Hepatocyte (in vitro differentiated cells): ENCODE measurements around the gene PRRC2A. TPM values are rescaled to one million over a fixed set of nuclear protein-coding genes. Genes with fewer than 3 reads are reported as not detected.

Source experiments
- DNase-seq: peaks from one replicate; pipeline ENCODE4 v3.0.0-alpha.2; 2016; ENCODE audit warnings: low spot score
- H2AFZ ChIP-seq: fragments of 200-600 bp; sonication (generic); 2 replicates; pipeline ENCODE4 v1.6.0; 2016; ENCODE audit warnings: antibody characterized with exemption, mild to moderate bottlenecking
- H3K27ac ChIP-seq: fragments of 200-600 bp; sonication (generic); 2 replicates; pipeline ENCODE4 v1.5.1; 2016; ENCODE audit warnings: mild to moderate bottlenecking
- H3K27me3 ChIP-seq: fragments of 200-600 bp; sonication (generic); 2 replicates; pipeline ENCODE4 v1.6.1; 2016
- H3K36me3 ChIP-seq: fragments of 200-600 bp; sonication (generic); replicated peaks from 2 replicates; pipeline ENCODE4 v1.5.1; 2016; ENCODE audit warnings: low read depth; ENCODE audit not compliant: insufficient read depth
- H3K4me1 ChIP-seq: fragments of 200-600 bp; sonication (generic); 2 replicates; pipeline ENCODE4 v1.5.1; 2016; ENCODE audit warnings: mild to moderate bottlenecking, moderate library complexity; ENCODE audit not compliant: insufficient read depth
- H3K4me2 ChIP-seq: fragments of 200-600 bp; sonication (generic); 2 replicates; pipeline ENCODE4 v1.6.0; 2016
- H3K4me3 ChIP-seq: fragments of 200-600 bp; sonication (generic); 2 replicates; pipeline ENCODE4 v1.5.1; 2016; ENCODE audit warnings: mild to moderate bottlenecking
- H3K79me2 ChIP-seq: fragments of 200-600 bp; sonication (generic); 2 replicates; pipeline ENCODE4 v1.6.0; 2017; ENCODE audit warnings: mild to moderate bottlenecking
- H3K9me2 ChIP-seq: fragments of 200-600 bp; sonication (generic); replicated peaks from 2 replicates; pipeline ENCODE4 v1.6.0; 2017; ENCODE audit warnings: mild to moderate bottlenecking; ENCODE audit not compliant: insufficient read depth
- H3K9me3 ChIP-seq: fragments of 200-600 bp; sonication (generic); 2 replicates; pipeline ENCODE4 v1.5.1; 2016; ENCODE audit warnings: low read depth, mild to moderate bottlenecking
- H4K20me1 ChIP-seq: fragments of 200-600 bp; sonication (generic); 2 replicates; pipeline ENCODE4 v1.6.0; 2016; ENCODE audit warnings: mild to moderate bottlenecking; ENCODE audit not compliant: insufficient read depth, poor library complexity, severe bottlenecking
- EZH2 ChIP-seq: fragments of 200-600 bp; sonication (generic); IDR thresholded peaks from 2 replicates; pipeline ENCODE4 v1.6.1; 2016; ENCODE audit warnings: antibody characterized with exemption, mild to moderate bottlenecking, borderline replicate concordance
- EZH2phosphoT487 ChIP-seq: fragments of 200-600 bp; sonication (generic); IDR thresholded peaks from one replicate; pipeline ENCODE4 v1.6.1; 2018; ENCODE audit warnings: antibody characterized with exemption, mild to moderate bottlenecking, low read depth, moderate library complexity; ENCODE audit not compliant: unreplicated experiment, severe bottlenecking
- WGBS: methylation state at CpG from one replicate; pipeline ENCODE4 v1.1.6; 2016; ENCODE audit warnings: low lambda C conversion rate; ENCODE audit errors: missing lambda C conversion rate; 5-methylcytosine and 5-hydroxymethylcytosine counted together
- polyA plus RNA-seq: library from polyadenylated mRNA; unstranded; fragments of >200 nt; fragmentation: Nextera tagmentation; extraction: Ambion mirVana; gene quantifications from 2 replicates; pipeline ENCODE4 v1.2.1, GENCODE V29; 2016
- total RNA-seq: library from RNA; depleted of rRNA; stranded (reverse); fragments of >200 nt; gene quantifications from 2 replicates; pipeline ENCODE4 v1.2.3, GENCODE V29; 2014
- TF ChIP-seq, protein P1 (sequence below): fragments of 200-600 bp; sonication (generic); IDR thresholded peaks from 2 replicates; pipeline ENCODE4 v1.5.1; 2016; ENCODE audit warnings: antibody characterized with exemption, mild to moderate bottlenecking; ENCODE audit not compliant: poor library complexity

The PRRC2A gene
- total and polyA plus RNA-seq, 2 experiments from 2014 or later: 47.5 to 50.2 TPM

DNA sequence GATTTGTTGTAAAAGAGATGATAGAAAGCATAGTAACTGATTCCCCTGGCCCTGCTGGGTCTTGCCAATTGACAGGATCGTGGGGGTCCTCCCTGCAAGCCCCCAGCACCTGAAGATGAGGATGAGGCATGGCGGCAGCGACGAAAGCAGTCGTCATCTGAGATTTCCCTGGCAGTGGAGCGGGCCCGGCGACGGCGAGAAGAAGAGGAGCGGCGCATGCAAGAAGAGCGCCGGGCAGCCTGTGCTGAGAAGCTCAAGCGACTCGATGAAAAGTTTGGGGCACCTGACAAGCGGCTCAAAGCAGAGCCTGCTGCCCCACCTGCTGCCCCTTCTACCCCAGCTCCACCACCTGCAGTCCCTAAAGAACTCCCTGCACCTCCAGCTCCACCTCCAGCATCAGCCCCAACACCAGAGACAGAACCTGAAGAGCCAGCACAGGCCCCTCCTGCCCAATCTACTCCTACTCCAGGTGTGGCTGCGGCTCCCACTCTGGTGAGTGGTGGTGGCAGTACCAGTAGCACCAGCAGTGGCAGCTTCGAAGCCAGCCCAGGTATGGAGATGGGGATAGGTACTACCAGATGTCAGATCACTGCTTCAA is 7.3 kb downstream of the PRRC2A start:
- peaks cover under 1% of the 10 kb centered on the region for H3K4me1 ChIP-seq
- H3K27me3 ChIP-seq: no peaks in the 10 kb centered on the region
- no peaks in the 10 kb centered on the region for H3K36me3 ChIP-seq
- H3K27ac ChIP-seq: no peak overlapping the region
- no peak overlapping the region for H2AFZ ChIP-seq
- no peak for TF ChIP-seq EZH2phosphoT487
- no peak for TF ChIP-seq EZH2
- TF ChIP-seq, protein P1, sequence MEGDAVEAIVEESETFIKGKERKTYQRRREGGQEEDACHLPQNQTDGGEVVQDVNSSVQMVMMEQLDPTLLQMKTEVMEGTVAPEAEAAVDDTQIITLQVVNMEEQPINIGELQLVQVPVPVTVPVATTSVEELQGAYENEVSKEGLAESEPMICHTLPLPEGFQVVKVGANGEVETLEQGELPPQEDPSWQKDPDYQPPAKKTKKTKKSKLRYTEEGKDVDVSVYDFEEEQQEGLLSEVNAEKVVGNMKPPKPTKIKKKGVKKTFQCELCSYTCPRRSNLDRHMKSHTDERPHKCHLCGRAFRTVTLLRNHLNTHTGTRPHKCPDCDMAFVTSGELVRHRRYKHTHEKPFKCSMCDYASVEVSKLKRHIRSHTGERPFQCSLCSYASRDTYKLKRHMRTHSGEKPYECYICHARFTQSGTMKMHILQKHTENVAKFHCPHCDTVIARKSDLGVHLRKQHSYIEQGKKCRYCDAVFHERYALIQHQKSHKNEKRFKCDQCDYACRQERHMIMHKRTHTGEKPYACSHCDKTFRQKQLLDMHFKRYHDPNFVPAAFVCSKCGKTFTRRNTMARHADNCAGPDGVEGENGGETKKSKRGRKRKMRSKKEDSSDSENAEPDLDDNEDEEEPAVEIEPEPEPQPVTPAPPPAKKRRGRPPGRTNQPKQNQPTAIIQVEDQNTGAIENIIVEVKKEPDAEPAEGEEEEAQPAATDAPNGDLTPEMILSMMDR: no peak
- H3K9me3 ChIP-seq: no peaks in the 10 kb centered on the region
- no peaks in the 10 kb centered on the region for H3K9me2 ChIP-seq
- peaks cover 18% of the 10 kb centered on the region for H4K20me1 ChIP-seq
- WGBS: 99% methylated on average over 18 of the region's 19 CpGs
- no peak overlapping the region for H3K4me2 ChIP-seq
- peaks cover 42% of the 10 kb centered on the region for H3K79me2 ChIP-seq
- H3K4me3 ChIP-seq: no peak overlapping the region
- no peak for DNase-seq

DNA sequence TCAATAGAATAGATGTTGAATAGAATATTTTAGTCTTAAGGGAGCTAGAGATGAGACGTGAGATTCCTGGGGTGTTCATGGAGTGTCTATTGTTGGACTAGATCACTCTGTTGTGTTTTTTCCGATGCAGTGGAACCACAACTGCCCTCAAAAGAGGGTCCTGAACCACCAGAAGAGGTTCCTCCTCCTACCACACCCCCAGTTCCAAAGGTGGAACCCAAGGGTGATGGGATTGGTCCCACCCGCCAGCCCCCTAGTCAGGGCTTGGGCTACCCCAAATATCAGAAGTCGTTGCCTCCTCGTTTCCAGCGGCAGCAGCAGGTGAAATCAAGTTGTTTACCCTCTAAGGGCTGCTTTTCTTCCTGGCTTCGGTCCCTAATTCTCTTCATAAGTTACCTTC is 8.5 kb downstream of the PRRC2A start:
- Histone ChIP-seq H3K4me2 (no peak overlapping the region), H3K4me1 (no peaks in the 10 kb centered on the region), H3K79me2 (peaks cover 32% of the 10 kb centered on the region), H3K36me3 (no peaks in the 10 kb centered on the region), H2AFZ (no peak overlapping the region), H3K4me3 (no peak overlapping the region), H3K27ac (no peak overlapping the region), H4K20me1 (peaks cover 13% of the 10 kb centered on the region), H3K9me3 (no peaks in the 10 kb centered on the region), H3K27me3 (no peaks in the 10 kb centered on the region), H3K9me2 (no peaks in the 10 kb centered on the region)
- DNase-seq: no peak
- TF ChIP-seq, protein P1: no peak
- TF ChIP-seq EZH2: no peak
- TF ChIP-seq EZH2phosphoT487: no peak
- 97% methylated on average over 7 of the region's 7 CpGs for WGBS

DNA sequence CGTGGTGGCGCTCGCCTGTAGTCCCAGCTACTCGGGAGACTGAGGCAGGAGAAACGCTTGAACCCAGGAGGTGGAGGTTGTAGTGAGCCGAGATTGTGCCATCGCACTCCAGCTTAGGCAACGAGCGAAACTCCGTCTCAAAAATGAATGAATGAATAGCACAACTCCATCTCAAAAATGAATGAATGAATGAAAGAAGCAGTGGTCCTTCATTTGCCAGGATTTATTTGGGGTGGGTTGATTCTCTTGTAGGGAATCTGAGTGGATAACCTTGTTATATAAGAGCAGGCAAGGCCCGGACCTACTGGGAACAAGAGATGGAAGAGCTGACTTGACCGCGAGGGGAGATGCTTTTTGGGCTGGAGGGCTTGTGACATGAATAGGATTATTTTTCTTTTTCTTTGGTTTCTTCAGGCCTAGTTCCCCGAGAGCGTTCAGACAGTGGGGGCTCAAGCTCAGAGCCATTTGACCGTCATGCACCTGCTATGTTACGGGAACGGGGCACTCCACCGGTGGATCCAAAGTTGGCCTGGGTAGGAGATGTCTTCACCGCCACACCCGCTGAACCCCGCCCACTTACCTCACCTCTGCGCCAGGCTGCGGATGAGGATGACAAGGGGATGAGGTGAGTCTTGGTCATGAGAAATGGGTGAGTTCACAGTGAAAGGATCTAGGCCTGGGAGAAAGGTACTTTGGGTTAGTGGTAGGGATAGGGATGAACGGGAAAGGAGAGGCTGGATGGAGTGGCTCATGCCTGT is 9.8 kb downstream of the PRRC2A start:
- Histone ChIP-seq H2AFZ (no peak overlapping the region), H3K79me2 (peaks cover 22% of the 10 kb centered on the region), H3K4me1 (no peaks in the 10 kb centered on the region), H3K9me2 (no peaks in the 10 kb centered on the region), H3K4me3 (no peak overlapping the region), H3K27me3 (no peaks in the 10 kb centered on the region), H3K36me3 (no peaks in the 10 kb centered on the region), H3K9me3 (no peaks in the 10 kb centered on the region), H3K27ac (no peak overlapping the region), H4K20me1 (peaks cover 9% of the 10 kb centered on the region), H3K4me2 (no peak overlapping the region)
- TF ChIP-seq EZH2 (no peak), EZH2phosphoT487 (no peak)
- TF ChIP-seq, protein P1: no peak
- 96% methylated on average over 25 of the region's 25 CpGs for WGBS
- no peak for DNase-seq
